GM23248 (cell line): ENCODE measurements around the gene SIGLEC5. TPM values are rescaled to one million over a fixed set of nuclear protein-coding genes. Genes with fewer than 3 reads are reported as not detected.

Experiments
- DNase-seq: peaks from one replicate; pipeline ENCODE4 v3.0.0-alpha.2; 2015
- H2AFZ ChIP-seq: fragments of 200-600 bp; sonication (generic); 2 replicates; pipeline ENCODE4 v1.6.1; 2016; ENCODE audit warnings: antibody characterized with exemption
- H3F3A ChIP-seq: fragments of 200-600 bp; sonication (generic); 2 replicates; pipeline ENCODE4 v1.6.1; 2016; ENCODE audit warnings: mild to moderate bottlenecking, antibody characterized with exemption, mixed run types; ENCODE audit not compliant: insufficient read depth
- H3K27ac ChIP-seq: fragments of 200-600 bp; sonication (generic); 2 replicates; pipeline ENCODE4 v1.5.1; 2016; ENCODE audit warnings: mild to moderate bottlenecking
- H3K27me3 ChIP-seq: fragments of 200-600 bp; sonication (generic); replicated peaks from 2 replicates; pipeline ENCODE4 v1.6.1; 2016; ENCODE audit warnings: mild to moderate bottlenecking; ENCODE audit not compliant: insufficient read depth
- H3K36me3 ChIP-seq: fragments of 200-600 bp; sonication (generic); 2 replicates; pipeline ENCODE4 v1.6.1; 2016; ENCODE audit warnings: low read depth, mild to moderate bottlenecking
- H3K4me1 ChIP-seq: fragments of 200-600 bp; sonication (generic); 2 replicates; pipeline ENCODE4 v1.6.1; 2016; ENCODE audit warnings: mild to moderate bottlenecking; ENCODE audit not compliant: insufficient read depth
- H3K4me2 ChIP-seq: fragments of 200-600 bp; sonication (generic); one replicate; pipeline ENCODE4 v1.6.1; 2016; ENCODE audit warnings: mild to moderate bottlenecking; ENCODE audit not compliant: unreplicated experiment
- H3K4me3 ChIP-seq: fragments of 200-600 bp; sonication (generic); 2 replicates; pipeline ENCODE4 v1.5.1; 2016; ENCODE audit warnings: mild to moderate bottlenecking
- H3K79me2 ChIP-seq: fragments of 200-600 bp; sonication (generic); 2 replicates; pipeline ENCODE4 v1.6.1; 2016; ENCODE audit warnings: mild to moderate bottlenecking; ENCODE audit not compliant: insufficient read depth
- H3K9ac ChIP-seq: fragments of 200-600 bp; sonication (generic); 2 replicates; pipeline ENCODE4 v1.6.1; 2016; ENCODE audit warnings: mild to moderate bottlenecking
- H3K9me2 ChIP-seq: fragments of 200-600 bp; sonication (generic); 2 replicates; pipeline ENCODE4 v1.6.1; 2016; ENCODE audit warnings: mixed run types, mild to moderate bottlenecking, moderate library complexity; ENCODE audit not compliant: insufficient read depth
- H3K9me3 ChIP-seq: fragments of 200-600 bp; sonication (generic); one replicate; pipeline ENCODE4 v1.6.1; 2017; ENCODE audit warnings: low read depth
- H4K20me1 ChIP-seq: fragments of 200-600 bp; sonication (generic); 2 replicates; pipeline ENCODE4 v1.6.0; 2016; ENCODE audit not compliant: insufficient read depth
- EZH2 ChIP-seq: fragments of 200-600 bp; sonication (generic); IDR thresholded peaks from 2 replicates; pipeline ENCODE4 v1.6.1; 2018; ENCODE audit warnings: antibody characterized with exemption, mild to moderate bottlenecking; ENCODE audit not compliant: insufficient read depth, poor library complexity, severe bottlenecking
- EZH2phosphoT487 ChIP-seq: fragments of 200-600 bp; sonication (generic); IDR thresholded peaks from 2 replicates; pipeline ENCODE4 v1.6.1; 2018; ENCODE audit warnings: antibody characterized with exemption, moderate library complexity, mild to moderate bottlenecking, low read depth; ENCODE audit not compliant: insufficient read depth
- WGBS, 2 experiments: methylation state at CpG; one replicate each; pipeline ENCODE4 v1.1.6; 2015 to 2017; ENCODE audit warnings: low lambda C conversion rate in 2 of 2, low coverage in 1 of 2; ENCODE audit errors: missing lambda C conversion rate in 2 of 2; 5-methylcytosine and 5-hydroxymethylcytosine counted together
- in situ Hi-C: fragments of 300-500 bp; cut with MboI; formaldehyde crosslinking; loops from 2 replicates; pipeline ENCODE4 v1.15.0; 2020
- polyA plus RNA-seq: library from polyadenylated mRNA; unstranded; fragments of >200 nt; fragmentation: Nextera tagmentation; extraction: Ambion mirVana; gene quantifications from 2 replicates; pipeline ENCODE4 v1.2.1, GENCODE V29; 2016
- small RNA-seq: library from RNA; depleted of rRNA; stranded (forward); fragments of <200 nt; gene quantifications from one replicate; pipeline ENCODE3, GENCODE V24; 2014; ENCODE audit warnings: low read depth, low replicate concordance
- total RNA-seq: library from RNA; depleted of rRNA; stranded (reverse); fragments of >200 nt; shearing (Covaris generic); gene quantifications from 2 replicates; pipeline ENCODE4 v1.2.3, GENCODE V29; 2014; rRNA removed

SIGLEC5 gene
- total and polyA plus RNA-seq, 2 experiments from 2014 or later, result not detected

DNA sequence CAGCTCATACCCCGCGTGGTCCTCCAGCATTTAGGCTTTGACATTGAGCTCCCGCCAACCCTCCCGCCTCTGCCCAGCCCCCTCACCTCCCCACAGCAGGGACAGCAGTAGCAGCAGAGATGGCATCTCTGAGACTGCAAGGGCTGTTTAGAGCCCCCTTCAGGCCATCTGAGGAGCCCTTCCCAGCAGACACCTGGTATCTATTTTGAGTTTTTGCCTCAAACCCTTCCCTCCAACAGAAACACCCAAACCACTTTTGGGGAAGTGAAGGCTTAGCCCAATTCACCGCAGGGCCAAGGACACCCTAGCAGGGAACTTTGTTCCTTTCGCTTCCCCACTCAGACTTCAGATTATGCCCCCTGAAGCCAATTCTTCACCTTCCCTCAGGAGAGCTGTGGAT lies 65.4 kb downstream of the SIGLEC5 start:
- Histone ChIP-seq H3K4me3 (no peak overlapping the region), H3K9me3 (no peaks in the 10 kb centered on the region), H3K4me1 (no peaks in the 10 kb centered on the region), H3K79me2 (no peaks in the 10 kb centered on the region), H3K27ac (no peak overlapping the region), H3K9ac (no peak overlapping the region), H3K4me2 (no peak overlapping the region), H3F3A (no peaks in the 10 kb centered on the region), H2AFZ (no peak overlapping the region), H4K20me1 (no peaks in the 10 kb centered on the region), H3K9me2 (no peaks in the 10 kb centered on the region), H3K27me3 (no peaks in the 10 kb centered on the region), H3K36me3 (no peaks in the 10 kb centered on the region)
- 14 to 16% methylated on average over 6 of the region's 6 CpGs for WGBS, 2 experiments
- no peak for DNase-seq
- TF ChIP-seq EZH2phosphoT487, result no peak
- TF ChIP-seq EZH2, result no peak
- in situ Hi-C loops, result no loop called here

Small RNA genes within 50 kb of the gene (small RNA-seq; reads per million reads assigned to genes)
- not detected for gene AC018755.2

Other genes with a start within 250 kb of the SIGLEC5 start
- gene LIM2, start 242.4 kb downstream of the SIGLEC5 start, total RNA-seq, result not detected in 2 replicates
- gene LIM2, start 242.4 kb downstream of the SIGLEC5 start, polyA plus RNA-seq, result not detected in 2 replicates
- not detected in 2 replicates for gene C19orf84, start 239.8 kb downstream of the SIGLEC5 start, total RNA-seq
- gene C19orf84, start 239.8 kb downstream of the SIGLEC5 start, polyA plus RNA-seq, result not detected in 2 replicates
- not detected in 2 replicates for gene SIGLEC10, start 212.8 kb downstream of the SIGLEC5 start, total RNA-seq
- gene SIGLEC10, start 212.8 kb downstream of the SIGLEC5 start, polyA plus RNA-seq, result not detected in 2 replicates
- gene SIGLEC8, start 171.9 kb downstream of the SIGLEC5 start, total RNA-seq, result not detected in 2 replicates
- gene SIGLEC8, start 171.9 kb downstream of the SIGLEC5 start, polyA plus RNA-seq, result not detected in 2 replicates
- not detected in 2 replicates for gene CEACAM18, start 151.9 kb downstream of the SIGLEC5 start, total RNA-seq
- not detected in 2 replicates for gene CEACAM18, start 151.9 kb downstream of the SIGLEC5 start, polyA plus RNA-seq
- not detected in 2 replicates for gene SIGLEC12, start 128.6 kb downstream of the SIGLEC5 start, total RNA-seq
- gene SIGLEC12, start 128.6 kb downstream of the SIGLEC5 start, polyA plus RNA-seq, result not detected in 2 replicates
- gene SIGLEC6, start 98.7 kb downstream of the SIGLEC5 start, total RNA-seq, result not detected in 2 replicates
- gene SIGLEC6, start 98.7 kb downstream of the SIGLEC5 start, polyA plus RNA-seq, result not detected in 2 replicates
- 2.4 and 2.9 TPM in 2 replicates for gene ZNF175, start 59.1 kb downstream of the SIGLEC5 start, total RNA-seq
- gene ZNF175, start 59.1 kb downstream of the SIGLEC5 start, polyA plus RNA-seq, result 2.6 and 2.9 TPM in 2 replicates
- gene SIGLEC14, start 16.4 kb upstream of the SIGLEC5 start, total RNA-seq, result not detected in 2 replicates
- gene SIGLEC14, start 16.4 kb upstream of the SIGLEC5 start, polyA plus RNA-seq, result not detected in 2 replicates
- gene SPACA6, start 62.9 kb upstream of the SIGLEC5 start, total RNA-seq, result 2.1 and 8.0 TPM in 2 replicates
- gene SPACA6, start 62.9 kb upstream of the SIGLEC5 start, polyA plus RNA-seq, result 5.6 and 7.7 TPM in 2 replicates
- 0.43 and 1.1 TPM in 2 replicates for gene HAS1, start 93.6 kb upstream of the SIGLEC5 start, total RNA-seq
- gene HAS1, start 93.6 kb upstream of the SIGLEC5 start, polyA plus RNA-seq, result 0.29 TPM in 1 of 2 replicates, not detected in the other
- gene FPR1, start 121.5 kb upstream of the SIGLEC5 start, total RNA-seq, result 0.13 TPM in 1 of 2 replicates, not detected in the other
- gene FPR1, start 121.5 kb upstream of the SIGLEC5 start, polyA plus RNA-seq, result not detected in 2 replicates
- gene FPR2, start 130.8 kb upstream of the SIGLEC5 start, total RNA-seq, result not detected in 2 replicates
- gene FPR2, start 130.8 kb upstream of the SIGLEC5 start, polyA plus RNA-seq, result not detected in 2 replicates
- gene FPR3, start 164.8 kb upstream of the SIGLEC5 start, total RNA-seq, result not detected in 2 replicates
- not detected in 2 replicates for gene FPR3, start 164.8 kb upstream of the SIGLEC5 start, polyA plus RNA-seq